ENCODE results near the gene SRP68.
A peak's percentile ranks its signal among the peaks of the same experiment; 100 is the strongest.

The SRP68 gene

GRCh38 chr17:76014100-76014924 is 58.0 kb downstream of the SRP68 start:
- peak; percentile 82 for DNase-seq

- DNase-seq, result no peak
Measured at GRCh38 chr17:76013377-76013932, 58.9 kb downstream of the SRP68 start.

- DNase-seq, result no peak
Measured at GRCh38 chr17:76011951-76012350, 60.4 kb downstream of the SRP68 start.

- DNase-seq, result no peak
Measured at GRCh38 chr17:76009969-76010661, 62.2 kb downstream of the SRP68 start.

GRCh38 chr17:76009447-76009846 is 62.9 kb downstream of the SRP68 start:
- no peak for DNase-seq

- no peak for DNase-seq
Measured at GRCh38 chr17:76008630-76009425, 63.5 kb downstream of the SRP68 start.

- no peak for DNase-seq
Measured at GRCh38 chr17:76008208-76008607, 64.1 kb downstream of the SRP68 start.

GRCh38 chr17:76007850-76008165 is 64.5 kb downstream of the SRP68 start:
- no peak for DNase-seq

GRCh38 chr17:76007131-76007849 is 65.0 kb downstream of the SRP68 start:
- no peak for DNase-seq

- peak; percentile 79 for DNase-seq
Measured at GRCh38 chr17:76005263-76006149, 66.8 kb downstream of the SRP68 start.

- DNase-seq, result no peak
Measured at GRCh38 chr17:76004750-76005262, 67.5 kb downstream of the SRP68 start.

GRCh38 chr17:76003915-76004314 is 68.4 kb downstream of the SRP68 start:
- DNase-seq, result no peak

- no peak for DNase-seq
Measured at GRCh38 chr17:76002100-76002499, 70.2 kb downstream of the SRP68 start.

GRCh38 chr17:76000755-76001521 is 71.4 kb downstream of the SRP68 start, which contains the start of gene CDK3:
TSS of gene CDK3 (plus strand) at chr17:76000855. CDS start at chr17:76001426, 571 bp downstream.
- DNase-seq, result no peak

GRCh38 chr17:76000016-76000754 is 72.1 kb downstream of the SRP68 start:
- peak; percentile 68 for DNase-seq

GRCh38 chr17:75998327-75998795 is 74.0 kb downstream of the SRP68 start:
- no peak for DNase-seq

- DNase-seq, result no peak
Measured at GRCh38 chr17:75996665-75997590, 75.4 kb downstream of the SRP68 start.

- no peak for DNase-seq
Measured at GRCh38 chr17:75995385-75995925, 76.9 kb downstream of the SRP68 start.
